Calu3 (cell line): ENCODE measurements around the gene LPAR3. TPM values are rescaled to one million over a fixed set of nuclear protein-coding genes. Genes with fewer than 3 reads are reported as not detected.

Source experiments
- BruUV-seq: library from RNA; stranded (reverse); fragments of 400-500 nt; replicated peaks from 2 replicates; lab custom pipeline; 2021; lab: Mats Ljungman, UMichigan
- CTCF ChIA-PET: fragments of 300-600 bp; sonication (Branson Sonifier 250); formaldehyde crosslinking; loops from one replicate; lab custom pipeline; 2022; ENCODE audit warnings: antibody characterized with exemption; lab: Charles Lee
- DNase-seq: peaks from one replicate; pipeline ENCODE4 v3.0.0; 2022
- H3K27ac Mint-ChIP-seq: one replicate; pipeline ENCODE4 v1.8.0; 2022; ENCODE audit warnings: mixed read lengths; ENCODE audit not compliant: unreplicated experiment
- H3K27me3 Mint-ChIP-seq: one replicate; pipeline ENCODE4 v1.8.0; 2022; ENCODE audit warnings: mixed read lengths; ENCODE audit not compliant: unreplicated experiment
- H3K36me3 Mint-ChIP-seq: one replicate; pipeline ENCODE4 v1.8.0; 2022; ENCODE audit warnings: mild to moderate bottlenecking, moderate library complexity, mixed read lengths; ENCODE audit not compliant: insufficient read depth, unreplicated experiment
- H3K4me1 Mint-ChIP-seq: one replicate; pipeline ENCODE4 v1.8.0; 2022; ENCODE audit warnings: mild to moderate bottlenecking, low read depth, mixed read lengths; ENCODE audit not compliant: unreplicated experiment
- H3K4me3 Mint-ChIP-seq: one replicate; pipeline ENCODE4 v1.8.0; 2022; ENCODE audit warnings: mild to moderate bottlenecking, low read depth, moderate library complexity, mixed read lengths; ENCODE audit not compliant: unreplicated experiment
- H3K9me3 Mint-ChIP-seq: one replicate; pipeline ENCODE4 v1.8.0; 2022; ENCODE audit warnings: low read depth, mixed read lengths; ENCODE audit not compliant: unreplicated experiment
- CTCF ChIP-seq: fragments of 200-600 bp; IDR thresholded peaks from one replicate; pipeline ENCODE4 v1.8.0; 2022; ENCODE audit warnings: antibody characterized with exemption; ENCODE audit not compliant: unreplicated experiment
- intact Hi-C: fragments of 100-400 bp; cut with micrococcal nuclease; formaldehyde crosslinking; loops from one replicate; pipeline ENCODE4 v1.10.0; 2022; ENCODE audit not compliant: unreplicated experiment
- total RNA-seq: library from RNA; stranded (reverse); gene quantifications from 2 replicates; pipeline ENCODE4 v1.2.3, GENCODE V29; 2022

The LPAR3 gene
- total RNA-seq, 1 experiment from 2014 or later: 14.0 TPM

GRCh38 chr1:84785271-84786036, 107.6 kb downstream of the LPAR3 start:
- Mint-ChIP-seq H3K27ac (no peak overlapping the region), H3K4me1 (peaks cover 16% of the 10 kb centered on the region), H3K36me3 (no peaks in the 10 kb centered on the region), H3K9me3 (no peaks in the 10 kb centered on the region), H3K27me3 (no peaks in the 10 kb centered on the region), H3K4me3 (no peak overlapping the region)
- TF ChIP-seq CTCF: no peak
- DNase-seq: no peak
- intact Hi-C loops: no loop called here
- CTCF ChIA-PET: interaction anchor here (1.8 kb wide), 1 partner anchor 8 kb away, joined by 4 read pairs; no protein-coding TSS in a partner anchor
- BruUV-seq: no TSS peak

DNA sequence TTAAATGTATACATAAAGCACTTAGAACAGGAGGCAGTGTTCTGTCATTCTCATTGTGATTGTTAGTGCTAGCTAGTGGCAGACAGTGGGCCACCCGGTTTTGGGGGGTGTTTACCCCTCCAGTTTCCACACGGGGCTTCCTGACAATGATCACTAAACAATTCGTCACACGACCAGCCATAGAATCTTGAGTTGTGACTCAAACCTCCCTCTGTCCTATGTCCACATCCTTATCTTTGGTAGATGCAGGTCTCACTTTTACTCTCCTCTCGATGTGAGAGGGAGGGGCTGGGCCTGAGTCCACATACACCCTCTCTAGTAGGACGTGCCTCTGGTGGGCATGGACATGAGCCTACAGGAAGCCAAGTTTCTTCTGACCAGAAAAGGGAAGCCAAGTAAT, 110.1 kb downstream of the LPAR3 start:
- Mint-ChIP-seq H3K4me1 (peaks cover 6% of the 10 kb centered on the region), H3K27ac (no peak overlapping the region), H3K4me3 (peak overlapping the region; percentile 73), H3K9me3 (no peaks in the 10 kb centered on the region), H3K27me3 (no peaks in the 10 kb centered on the region), H3K36me3 (no peaks in the 10 kb centered on the region)
- CTCF ChIA-PET: interaction anchor here (0.9 to 1.6 kb wide), 13 partner anchors 11 to 162 kb away, joined by 3 to 17 read pairs (median 3); partner anchors contain the start of gene LPAR3
- DNase-seq: no peak
- no peak for TF ChIP-seq CTCF
- BruUV-seq: no TSS peak
- intact Hi-C loops: loop anchor here (1.0 to 5.0 kb wide), 2 partner anchors 109 to 153 kb away; partner anchors contain the start of gene LPAR3

GRCh38 chr1:84781946-84782771, 110.8 kb downstream of the LPAR3 start:
- TF ChIP-seq CTCF: peak; percentile 91
- no TSS peak for BruUV-seq
- H3K27me3 Mint-ChIP-seq: no peaks in the 10 kb centered on the region
- CTCF ChIA-PET: interaction anchor here (0.6 to 1.6 kb wide), 17 partner anchors 10 to 276 kb away, joined by 3 to 17 read pairs (median 3); partner anchors contain the start of genes LPAR3 and SPATA1
- intact Hi-C loops: loop anchor here (1.0 to 5.0 kb wide), 2 partner anchors 110 to 154 kb away; partner anchors contain the start of gene LPAR3
- peak overlapping the region; percentile 73 for H3K4me3 Mint-ChIP-seq
- peak overlapping the region; percentile 45 for H3K27ac Mint-ChIP-seq
- no peaks in the 10 kb centered on the region for H3K36me3 Mint-ChIP-seq
- DNase-seq: peak; percentile 92
- H3K4me1 Mint-ChIP-seq: peaks cover 6% of the 10 kb centered on the region
- H3K9me3 Mint-ChIP-seq: no peaks in the 10 kb centered on the region

- intact Hi-C loops: loop anchor here (5.0 kb wide), 1 partner anchor 112 kb away; the partner anchor contains the start of gene LPAR3
- H3K27me3 Mint-ChIP-seq: no peaks in the 10 kb centered on the region
- CTCF ChIA-PET: interaction anchor here (1.1 to 1.4 kb wide), 2 partner anchors 30 to 156 kb away, joined by 3 to 5 read pairs; no protein-coding TSS in a partner anchor
- TF ChIP-seq CTCF: no peak
- no peak for DNase-seq
- no peaks in the 10 kb centered on the region for H3K9me3 Mint-ChIP-seq
- no peak overlapping the region for H3K27ac Mint-ChIP-seq
- peaks cover 6% of the 10 kb centered on the region for H3K4me1 Mint-ChIP-seq
- H3K4me3 Mint-ChIP-seq: no peak overlapping the region
- H3K36me3 Mint-ChIP-seq: no peaks in the 10 kb centered on the region
- no TSS peak for BruUV-seq
These were observed 112.8 kb downstream of the LPAR3 start for GRCh38 chr1:84780000-84780716.
